Tibial artery (tissue), 4 donors: ENCODE data around the gene PSAPL1.

ENCODE experiments used
- DNase-seq, 2 donors: peaks; one replicate each; pipeline ENCODE4 v3.0.0-alpha.2; 2019
- H3K27ac ChIP-seq, 2 donors: fragments of 200-600 bp; sonication (generic) in 1 of 2; 1 replicate in 1 of 2; 2 replicates in 1 of 2; pipeline ENCODE4 v1.5.1; 2018 to 2019; ENCODE audit warnings: mild to moderate bottlenecking in 1 of 2
- H3K27me3 ChIP-seq, 2 donors: fragments of 200-600 bp; sonication (generic) in 1 of 2; one replicate each; pipeline versions ENCODE4 v1.5.1 to v1.6.0; 2016 to 2019
- H3K36me3 ChIP-seq, 3 donors: fragments of 200-600 bp; sonication (generic) in 2 of 3; one replicate each; pipeline ENCODE4 v1.5.1; 2016 to 2019; ENCODE audit warnings: mild to moderate bottlenecking in 2 of 3
- H3K4me1 ChIP-seq, 4 donors: fragments of 200-600 bp; sonication (generic) in 2 of 4; 1 replicate in 3 of 4; 2 replicates in 1 of 4; pipeline ENCODE4 v1.5.1; 2016 to 2019
- H3K4me3 ChIP-seq, 2 donors: fragments of 200-600 bp; sonication (generic) in 1 of 2; 1 replicate in 1 of 2; 2 replicates in 1 of 2; pipeline ENCODE4 v1.5.1; 2018 to 2019; ENCODE audit warnings: mild to moderate bottlenecking in 2 of 2
- H3K9me3 ChIP-seq, 3 donors: fragments of 200-600 bp; sonication (generic) in 1 of 3; one replicate each; pipeline ENCODE4 v1.5.1; 2016 to 2019
- CTCF ChIP-seq, 2 experiments: fragments of 200-600 bp in 1 of 2; fragments of 450-650 bp in 1 of 2; IDR thresholded peaks; one replicate each; pipeline ENCODE4 v1.5.1; 2017 to 2019; ENCODE audit warnings: antibody characterized with exemption in 2 of 2, mild to moderate bottlenecking in 1 of 2, moderate library complexity in 1 of 2
- intact Hi-C: fragments of 100-400 bp; cut with DNase I; formaldehyde crosslinking; loops from one replicate; pipeline ENCODE4 v1.15.0; 2023; ENCODE audit warnings: low total_unique reads

PSAPL1 gene

GRCh38 chr4:7434766-7435150 lies at the start of gene PSAPL1:
Gene PSAPL1 (minus strand): TSS chr4:7434930. CDS start chr4:7434879, 51 bp downstream.
- Histone ChIP-seq H3K27ac (no peak within 1 kb of the TSS), H3K36me3 (no peaks in the 10 kb centered on the region), H3K27me3 (no peaks in the 10 kb centered on the region), H3K4me1 (no peaks in the 10 kb centered on the region), H3K4me3 (no peak within 1 kb of the TSS), H3K9me3 (no peaks in the 10 kb centered on the region)
- no peak for TF ChIP-seq CTCF (IDR thresholded peaks at IDR 0.05)
- intact Hi-C loops: no loop called here
- no peak for DNase-seq

GRCh38 chr4:7481227-7481626 lies 46.5 kb upstream of the PSAPL1 start:
- H3K36me3 ChIP-seq: no peaks in the 10 kb centered on the region
- H3K27ac ChIP-seq: no peak overlapping the region
- DNase-seq: no peak
- H3K27me3 ChIP-seq: no peaks in the 10 kb centered on the region
- no peak for TF ChIP-seq CTCF (IDR thresholded peaks at IDR 0.05)
- H3K9me3 ChIP-seq: no peaks in the 10 kb centered on the region
- intact Hi-C loops: no loop called here
- no peaks in the 10 kb centered on the region for H3K4me1 ChIP-seq
- H3K4me3 ChIP-seq: no peak overlapping the region

- Histone ChIP-seq H3K36me3 (no peaks in the 10 kb centered on the region), H3K4me3 (no peak overlapping the region), H3K27me3 (no peaks in the 10 kb centered on the region), H3K27ac (no peak overlapping the region), H3K4me1 (no peaks in the 10 kb centered on the region), H3K9me3 (no peaks in the 10 kb centered on the region)
- intact Hi-C loops: no loop called here
- TF ChIP-seq CTCF (IDR thresholded peaks at IDR 0.05): no peak
- DNase-seq: no peak
Measured at GRCh38 chr4:7480423-7480822, 45.7 kb upstream of the PSAPL1 start.

GRCh38 chr4:7478665-7479064 lies 43.9 kb upstream of the PSAPL1 start:
- DNase-seq: no peak
- Histone ChIP-seq H3K27me3 (no peaks in the 10 kb centered on the region), H3K4me1 (no peaks in the 10 kb centered on the region), H3K4me3 (no peak overlapping the region), H3K9me3 (no peaks in the 10 kb centered on the region), H3K36me3 (no peaks in the 10 kb centered on the region), H3K27ac (no peak overlapping the region)
- TF ChIP-seq CTCF (IDR thresholded peaks at IDR 0.05): no peak
- intact Hi-C loops: no loop called here

- DNase-seq: no peak
- Histone ChIP-seq H3K27ac (no peak overlapping the region), H3K27me3 (no peaks in the 10 kb centered on the region), H3K4me1 (no peaks in the 10 kb centered on the region), H3K9me3 (no peaks in the 10 kb centered on the region), H3K4me3 (no peak overlapping the region), H3K36me3 (no peaks in the 10 kb centered on the region)
- no peak for TF ChIP-seq CTCF (IDR thresholded peaks at IDR 0.05)
- intact Hi-C loops: no loop called here
Measured at GRCh38 chr4:7477695-7478094, 43.0 kb upstream of the PSAPL1 start.

- Histone ChIP-seq H3K27me3 (peaks cover 0 to 8% of the 10 kb centered on the region in 2 donors), H3K36me3 (no peaks in the 10 kb centered on the region), H3K4me3 (no peak overlapping the region), H3K9me3 (no peaks in the 10 kb centered on the region), H3K27ac (no peak overlapping the region), H3K4me1 (no peaks in the 10 kb centered on the region)
- intact Hi-C loops: no loop called here
- TF ChIP-seq CTCF (IDR thresholded peaks at IDR 0.05): no peak
- DNase-seq: no peak
Measured at GRCh38 chr4:7476820-7477219, 42.1 kb upstream of the PSAPL1 start.
